Naive thymus-derived CD8-positive, alpha-beta T cell (primary cell): ENCODE measurements around the gene RALGPS1. TPM values are rescaled to one million over a fixed set of nuclear protein-coding genes. Genes with fewer than 3 reads are reported as not detected.

Experiments used
- ATAC-seq, 2 donors: fragments of 150-1000 bp; cut with Tn5 transposase in 1 of 2; sonication (Bioruptor Pico), chemical (Tn5 transposase) in 1 of 2; 1 replicate in 1 of 2; 2 replicates in 1 of 2; pipeline ENCODE4 v1.10.0; 2021; ENCODE audit warnings: mild to moderate bottlenecking in 2 of 2, moderate library complexity in 2 of 2
- POLR2A ChIA-PET: fragments of 350-600 bp; sonication (Branson Sonifier 250); formaldehyde crosslinking; loops from one replicate; lab custom pipeline; 2021; ENCODE audit warnings: antibody characterized with exemption; lab: Charles Lee
- DNase-seq, 10 donors: peaks; one replicate each; pipeline versions ENCODE4 v3.0.0 to v3.0.0-alpha.2; 2020 to 2022
- H3K27ac Mint-ChIP-seq, 10 donors: one replicate each; pipeline ENCODE4 v1.8.0; 2020 to 2022; ENCODE audit warnings: mild to moderate bottlenecking in 10 of 10, mixed read lengths in 10 of 10, moderate library complexity in 4 of 10, inconsistent platforms in 1 of 10
- H3K27me3 Mint-ChIP-seq, 5 donors: one replicate each; pipeline ENCODE4 v1.8.0; 2021 to 2022; ENCODE audit warnings: mixed read lengths in 5 of 5
- H3K36me3 Mint-ChIP-seq, 3 donors: one replicate each; pipeline ENCODE4 v1.8.0; 2020 to 2022; ENCODE audit warnings: mixed read lengths in 3 of 3, mild to moderate bottlenecking in 2 of 3, inconsistent platforms in 1 of 3
- H3K4me1 Mint-ChIP-seq, 4 donors: one replicate each; pipeline ENCODE4 v1.8.0; 2021 to 2022; ENCODE audit warnings: mixed read lengths in 4 of 4
- H3K4me3 Mint-ChIP-seq, 10 donors: one replicate each; pipeline ENCODE4 v1.8.0; 2020 to 2022; ENCODE audit warnings: mild to moderate bottlenecking in 10 of 10, mixed read lengths in 10 of 10, moderate library complexity in 6 of 10, inconsistent platforms in 1 of 10
- H3K9me3 Mint-ChIP-seq, 9 donors: one replicate each; pipeline ENCODE4 v1.8.0; 2020 to 2022; ENCODE audit warnings: mixed read lengths in 9 of 9, mild to moderate bottlenecking in 3 of 9, inconsistent platforms in 1 of 9, moderate library complexity in 1 of 9
- polyA plus RNA-seq, 3 donors: library from polyadenylated mRNA; unstranded; fragments of 300-500 nt; fragmentation: Illumina TruSeq; gene quantifications; one replicate each; pipeline ENCODE4 v1.2.3, GENCODE V29; 2021
- total RNA-seq, 8 experiments: library from RNA in 2 of 8; stranded (reverse) in 2 of 8; gene quantifications; one replicate each; pipeline ENCODE4 v1.2.3 and lab custom pipeline; 2021 to 2026

The RALGPS1 gene
- total and polyA plus RNA-seq, 5 experiments from 2014 or later = 0.83 to 6.4 (median 1.8) TPM

DNA sequence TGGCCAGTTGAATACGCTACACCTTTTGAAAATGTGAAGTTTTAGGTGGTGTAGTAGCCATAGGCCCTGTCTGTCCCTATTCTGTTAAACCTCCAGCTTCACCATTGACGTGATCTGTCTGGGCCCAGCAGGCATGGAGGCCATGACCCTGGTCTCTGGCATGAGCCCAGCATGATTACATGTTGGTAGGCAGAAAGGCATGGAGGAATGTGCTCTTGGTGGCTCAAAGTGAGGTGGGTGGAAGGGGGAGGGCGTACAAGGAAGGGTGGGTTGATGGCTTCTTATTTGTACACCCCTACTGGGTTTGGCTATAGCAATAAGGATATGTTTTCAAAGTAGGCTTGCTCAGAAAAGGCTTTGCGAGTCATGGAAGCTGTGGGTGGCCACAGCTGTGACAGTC lies 23.7 kb downstream of the RALGPS1 start:
- peaks cover 1 to 19% (median 5%) of the 10 kb centered on the region in 5 donors for H3K27me3 Mint-ChIP-seq
- H3K9me3 Mint-ChIP-seq = peaks cover 0 to 2% (median 0%) of the 10 kb centered on the region in 9 donors
- H3K27ac Mint-ChIP-seq = no peak overlapping the region
- POLR2A ChIA-PET = no interaction called here
- ATAC-seq (no peak), DNase-seq (no peak)
- H3K36me3 Mint-ChIP-seq = no peaks in the 10 kb centered on the region
- H3K4me1 Mint-ChIP-seq = peaks cover 6 to 17% (median 7%) of the 10 kb centered on the region in 4 donors
- no peak overlapping the region for H3K4me3 Mint-ChIP-seq

DNA sequence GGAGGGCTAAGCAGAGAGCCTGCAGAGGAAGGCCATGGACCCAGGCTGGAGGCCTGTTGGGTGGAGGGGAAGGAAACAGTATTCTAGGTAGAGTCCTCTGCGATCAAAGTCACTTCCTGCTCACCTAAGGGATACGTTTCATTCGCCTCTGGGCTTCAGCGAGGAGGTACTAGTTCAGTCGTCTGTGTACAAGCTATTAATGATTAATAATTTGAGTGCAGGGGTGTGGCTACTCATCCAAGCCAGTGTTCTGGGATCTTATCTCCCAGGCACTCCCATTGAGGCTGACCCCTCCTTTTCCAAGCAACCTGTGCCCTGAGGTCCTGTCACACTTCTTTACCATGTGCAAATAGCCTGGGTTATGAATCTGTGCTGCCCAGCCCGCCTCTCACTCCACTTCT lies 25.2 kb downstream of the RALGPS1 start:
- peaks cover 0 to 2% (median 0%) of the 10 kb centered on the region in 9 donors for H3K9me3 Mint-ChIP-seq
- DNase-seq = no peak
- no peaks in the 10 kb centered on the region for H3K36me3 Mint-ChIP-seq
- no peak overlapping the region for H3K4me3 Mint-ChIP-seq
- peaks cover 4 to 11% (median 7%) of the 10 kb centered on the region in 4 donors for H3K4me1 Mint-ChIP-seq
- no peak for ATAC-seq
- no peak overlapping the region for H3K27ac Mint-ChIP-seq
- peaks cover 1 to 27% (median 8%) of the 10 kb centered on the region in 5 donors for H3K27me3 Mint-ChIP-seq
- POLR2A ChIA-PET = interaction anchor here (1.0 kb wide), 1 partner anchor 259 kb away, joined by 3 read pairs; no protein-coding TSS in a partner anchor

DNA sequence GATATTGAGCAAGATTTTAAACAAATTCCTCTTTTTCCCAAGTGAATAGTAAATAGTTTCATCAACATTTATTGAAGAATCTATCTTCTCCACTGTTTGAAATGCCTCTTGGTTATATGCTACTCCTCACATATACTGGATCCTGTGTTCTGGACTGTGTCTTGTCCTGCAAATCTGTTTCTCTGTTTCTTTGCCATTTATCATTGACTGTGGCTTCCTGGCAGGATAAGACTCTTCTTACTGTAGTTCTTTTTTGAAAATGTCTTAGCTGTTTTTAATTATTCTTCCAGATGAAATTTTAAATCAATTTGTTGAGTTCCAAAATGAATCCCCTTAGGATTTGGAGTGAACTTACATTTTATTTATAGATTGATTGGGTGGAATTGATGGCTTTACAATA lies 27.8 kb downstream of the RALGPS1 start:
- POLR2A ChIA-PET = no interaction called here
- Mint-ChIP-seq H3K9me3 (no peaks in the 10 kb centered on the region), H3K4me3 (no peak overlapping the region), H3K27me3 (peaks cover 1 to 41% (median 18%) of the 10 kb centered on the region in 5 donors), H3K36me3 (peaks cover 0 to 4% (median 2%) of the 10 kb centered on the region in 3 donors), H3K27ac (no peak overlapping the region), H3K4me1 (peaks cover 5 to 7% (median 6%) of the 10 kb centered on the region in 4 donors)
- ATAC-seq (no peak), DNase-seq (no peak)

DNA sequence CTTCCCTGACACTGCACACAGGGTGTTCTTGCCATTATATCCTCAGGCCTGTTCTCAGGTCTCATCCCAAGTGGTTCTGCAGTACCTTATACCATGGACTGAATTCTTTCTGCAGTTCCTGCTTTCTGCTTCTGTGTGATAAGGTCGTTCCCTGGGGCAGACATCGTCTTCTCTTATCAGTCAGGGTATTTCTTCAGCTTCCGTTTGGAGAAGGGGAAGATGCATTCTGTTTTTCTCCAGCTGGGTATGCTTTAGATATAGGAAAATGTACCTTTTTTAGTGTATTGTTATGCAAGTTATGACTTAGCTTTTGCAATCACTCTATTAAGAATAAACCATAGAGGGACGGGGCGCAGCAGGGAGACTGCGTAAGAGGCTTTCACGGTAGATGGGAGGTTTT lies 31.1 kb downstream of the RALGPS1 start:
- Mint-ChIP-seq H3K4me1 (peaks cover 1 to 4% (median 3%) of the 10 kb centered on the region in 4 donors), H3K27ac (peak overlapping the region in 1 of 10 donors; percentile 16), H3K9me3 (no peaks in the 10 kb centered on the region), H3K4me3 (no peak overlapping the region), H3K36me3 (peaks cover 0 to 4% (median 2%) of the 10 kb centered on the region in 3 donors), H3K27me3 (peaks cover 1 to 41% (median 18%) of the 10 kb centered on the region in 5 donors)
- DNase-seq = no peak
- no peak for ATAC-seq
- POLR2A ChIA-PET = no interaction called here

DNA sequence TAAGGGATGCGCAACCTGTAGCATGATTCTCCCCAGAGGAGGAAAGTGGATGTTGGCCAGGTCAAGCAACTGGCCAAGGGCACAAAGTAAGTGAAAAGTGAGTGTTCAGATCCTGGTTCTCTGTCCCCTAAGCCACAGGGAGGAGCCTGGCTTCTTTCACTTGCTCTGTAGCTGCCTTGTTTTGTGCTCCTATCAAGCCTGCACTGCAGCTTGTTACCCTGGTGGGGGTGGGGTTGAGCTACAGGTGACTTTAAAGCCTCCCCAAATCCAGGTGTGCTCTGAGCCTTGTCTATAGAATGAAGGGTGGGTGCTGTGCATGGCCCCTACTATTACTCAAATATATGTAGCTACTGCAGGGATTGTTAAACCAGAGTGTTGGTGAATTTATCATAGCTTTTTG lies 32.9 kb downstream of the RALGPS1 start:
- H3K27ac Mint-ChIP-seq = no peak overlapping the region
- no peaks in the 10 kb centered on the region for H3K9me3 Mint-ChIP-seq
- H3K4me3 Mint-ChIP-seq = no peak overlapping the region
- peaks cover 0 to 6% (median 0%) of the 10 kb centered on the region in 4 donors for H3K4me1 Mint-ChIP-seq
- no peak for ATAC-seq
- POLR2A ChIA-PET = interaction anchor here (0.6 kb wide), 1 partner anchor 15 kb away, joined by 3 read pairs; no protein-coding TSS in a partner anchor
- DNase-seq = peak in 1 of 10 donors; percentile 17
- H3K36me3 Mint-ChIP-seq = peaks cover 0 to 5% (median 4%) of the 10 kb centered on the region in 3 donors
- H3K27me3 Mint-ChIP-seq = peaks cover 3 to 26% (median 17%) of the 10 kb centered on the region in 5 donors

DNA sequence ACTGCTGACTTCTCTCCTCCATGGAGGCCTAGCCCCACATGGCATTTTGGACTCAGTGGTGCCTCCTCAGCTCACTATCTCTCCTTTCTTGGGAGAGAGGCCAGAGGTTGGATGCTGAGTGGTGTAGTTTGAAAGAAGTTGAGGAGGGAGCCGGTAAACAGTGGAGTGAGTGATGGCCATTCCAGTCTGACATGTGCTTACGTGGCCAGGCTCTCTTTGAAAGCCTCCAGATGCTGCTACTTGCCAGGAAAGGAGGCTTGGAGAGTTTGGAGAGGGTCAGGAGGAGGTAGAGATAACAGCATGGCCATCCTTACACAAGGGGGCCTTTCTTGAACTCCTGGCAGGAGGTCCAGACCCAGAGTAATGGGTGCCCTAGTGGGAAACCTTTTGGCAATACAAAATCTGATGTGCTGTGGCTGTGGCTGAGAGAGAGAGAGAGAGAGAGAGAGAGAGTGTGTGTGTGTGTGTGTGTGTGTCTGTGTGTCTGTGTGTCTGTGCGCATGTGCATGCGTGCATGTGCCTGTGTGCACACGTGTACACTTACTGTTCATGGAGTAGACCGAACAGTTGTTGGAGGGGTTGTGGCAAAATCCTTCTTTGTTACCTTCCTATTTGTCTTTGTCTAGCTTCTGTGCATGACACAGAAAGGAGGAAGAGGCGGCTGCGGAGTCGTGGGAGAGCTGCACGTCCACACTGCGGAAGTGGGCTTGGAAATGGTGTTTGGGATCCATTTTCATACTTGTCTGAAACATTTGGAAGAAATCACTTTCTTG lies 37.8 kb downstream of the RALGPS1 start:
- POLR2A ChIA-PET = no interaction called here

DNA sequence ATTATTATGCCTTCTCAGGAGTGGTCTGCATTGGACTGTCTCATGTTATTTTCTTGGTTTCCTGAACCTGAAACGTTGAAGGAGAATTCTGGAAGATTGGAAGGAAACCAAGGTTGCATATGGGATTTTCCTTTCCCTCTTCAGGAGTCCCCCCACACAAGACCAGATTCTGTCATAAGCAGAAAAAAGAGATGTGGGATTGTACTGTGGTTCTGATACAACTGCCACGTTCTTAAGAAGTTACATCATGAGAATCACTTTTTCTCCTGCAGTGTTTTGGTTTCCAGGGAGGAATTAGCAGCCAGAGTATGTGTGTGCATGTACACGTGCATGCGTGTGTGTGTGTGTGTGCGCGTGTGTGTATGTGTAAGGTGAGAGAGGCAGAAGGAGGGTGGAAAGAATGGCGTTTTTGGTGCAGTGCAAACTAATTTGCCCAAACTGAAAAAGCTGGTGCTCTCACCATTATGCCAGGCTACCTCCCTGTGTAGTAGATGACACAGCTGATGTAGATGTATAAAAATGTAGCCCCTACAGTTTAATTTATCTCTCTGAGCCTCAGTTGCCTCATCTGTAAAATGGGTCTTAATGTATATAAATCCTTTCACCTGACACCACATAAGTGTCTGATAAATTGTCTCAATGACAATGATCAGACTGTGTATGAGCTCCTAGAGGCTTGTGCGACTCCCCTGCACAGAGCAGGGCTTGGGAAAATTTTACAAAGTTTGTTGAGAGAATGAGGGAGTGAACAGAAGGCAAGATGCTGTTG lies 38.6 kb downstream of the RALGPS1 start:
- peak overlapping the region in 1 of 10 donors; percentile 55 for H3K27ac Mint-ChIP-seq
- DNase-seq = no peak
- H3K36me3 Mint-ChIP-seq = peaks cover 0 to 8% (median 3%) of the 10 kb centered on the region in 3 donors
- H3K4me1 Mint-ChIP-seq = peaks cover 0 to 6% (median 0%) of the 10 kb centered on the region in 4 donors
- peaks cover 0 to 9% (median 4%) of the 10 kb centered on the region in 5 donors for H3K27me3 Mint-ChIP-seq
- no peak overlapping the region for H3K4me3 Mint-ChIP-seq
- no peak for ATAC-seq
- POLR2A ChIA-PET = no interaction called here
- H3K9me3 Mint-ChIP-seq = peaks cover 0 to 2% (median 0%) of the 10 kb centered on the region in 9 donors

More for the DNA sequence above, 37.8 kb downstream of the RALGPS1 start:
- Mint-ChIP-seq H3K4me3 (no peak overlapping the region), H3K27me3 (peaks cover 0 to 9% (median 4%) of the 10 kb centered on the region in 5 donors), H3K4me1 (peaks cover 0 to 8% (median 0%) of the 10 kb centered on the region in 4 donors), H3K36me3 (peaks cover 0 to 8% (median 3%) of the 10 kb centered on the region in 3 donors), H3K9me3 (peaks cover 0 to 2% (median 0%) of the 10 kb centered on the region in 9 donors), H3K27ac (no peak overlapping the region)
- no peak for DNase-seq
- ATAC-seq = no peak

DNA sequence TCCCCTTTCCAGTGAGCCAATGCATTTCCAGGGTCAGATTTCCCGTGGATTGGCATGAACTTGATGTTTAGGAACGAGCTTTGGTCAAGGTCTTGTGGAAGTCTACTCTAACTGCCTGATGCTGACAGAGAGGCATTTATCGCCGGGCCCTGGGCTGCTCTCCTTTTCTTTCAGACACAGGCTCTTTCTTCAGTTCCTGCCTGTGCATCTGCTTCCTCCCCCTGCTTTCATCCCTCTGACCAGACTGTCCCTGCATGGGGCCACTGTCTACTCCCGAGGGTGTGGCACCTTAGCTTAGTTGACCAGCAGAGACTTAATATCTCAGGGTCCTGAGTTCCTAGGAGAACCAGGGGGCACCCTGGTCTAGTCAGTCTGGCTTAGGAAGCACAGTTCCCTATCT lies 41.2 kb downstream of the RALGPS1 start:
- ATAC-seq = no peak
- H3K9me3 Mint-ChIP-seq = peaks cover 0 to 2% (median 0%) of the 10 kb centered on the region in 9 donors
- no peak overlapping the region for H3K27ac Mint-ChIP-seq
- peaks cover 6 to 16% (median 11%) of the 10 kb centered on the region in 5 donors for H3K27me3 Mint-ChIP-seq
- POLR2A ChIA-PET = no interaction called here
- H3K36me3 Mint-ChIP-seq = peaks cover 0 to 8% (median 3%) of the 10 kb centered on the region in 3 donors
- H3K4me1 Mint-ChIP-seq = peaks cover 0 to 14% (median 0%) of the 10 kb centered on the region in 4 donors
- no peak overlapping the region for H3K4me3 Mint-ChIP-seq
- no peak for DNase-seq

DNA sequence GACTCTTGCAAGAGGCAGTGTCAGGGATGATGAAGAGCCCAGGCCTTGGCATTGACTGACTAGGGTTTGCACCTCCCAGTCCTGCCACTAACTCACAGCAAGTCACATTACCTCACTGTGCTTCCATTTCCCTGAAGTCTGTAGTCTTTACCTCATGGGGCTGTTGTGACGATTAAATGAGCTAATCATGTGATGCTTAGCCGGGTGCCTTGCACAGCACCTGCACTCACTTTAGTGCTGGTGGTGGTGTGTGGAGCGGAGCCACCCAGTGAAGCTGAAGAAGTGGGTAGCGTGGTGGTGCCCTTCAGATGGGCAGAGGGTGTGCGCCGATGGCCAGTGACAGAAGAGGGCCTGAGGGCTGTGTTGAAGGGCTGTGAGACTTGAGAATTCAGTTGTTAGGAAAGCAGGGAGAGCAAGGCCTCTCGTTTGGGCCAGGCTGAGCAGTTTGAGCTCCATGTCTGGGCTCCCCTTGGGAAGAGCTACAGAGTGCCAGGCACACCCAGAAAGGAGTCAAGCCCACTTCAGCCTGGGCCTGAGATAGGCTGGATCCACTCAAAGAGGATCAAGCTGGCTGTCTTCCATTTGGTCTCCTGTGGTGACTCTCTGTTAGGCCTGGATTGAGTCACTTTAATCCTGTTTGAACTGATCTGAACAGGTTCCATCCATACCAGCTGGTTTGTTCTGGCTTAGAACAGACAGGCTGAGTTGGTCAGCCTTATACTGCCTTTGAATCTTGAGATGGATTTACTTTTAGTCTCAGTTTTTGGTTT lies 42.5 kb downstream of the RALGPS1 start:
- no peak for DNase-seq
- POLR2A ChIA-PET = no interaction called here
- peaks cover 0 to 2% (median 0%) of the 10 kb centered on the region in 9 donors for H3K9me3 Mint-ChIP-seq
- no peak overlapping the region for H3K4me3 Mint-ChIP-seq
- H3K27ac Mint-ChIP-seq = peak overlapping the region in 1 of 10 donors; percentile 79
- peaks cover 0 to 17% (median 0%) of the 10 kb centered on the region in 4 donors for H3K4me1 Mint-ChIP-seq
- H3K36me3 Mint-ChIP-seq = peaks cover 0 to 8% (median 3%) of the 10 kb centered on the region in 3 donors
- ATAC-seq = no peak
- H3K27me3 Mint-ChIP-seq = peaks cover 6 to 19% (median 15%) of the 10 kb centered on the region in 5 donors

DNA sequence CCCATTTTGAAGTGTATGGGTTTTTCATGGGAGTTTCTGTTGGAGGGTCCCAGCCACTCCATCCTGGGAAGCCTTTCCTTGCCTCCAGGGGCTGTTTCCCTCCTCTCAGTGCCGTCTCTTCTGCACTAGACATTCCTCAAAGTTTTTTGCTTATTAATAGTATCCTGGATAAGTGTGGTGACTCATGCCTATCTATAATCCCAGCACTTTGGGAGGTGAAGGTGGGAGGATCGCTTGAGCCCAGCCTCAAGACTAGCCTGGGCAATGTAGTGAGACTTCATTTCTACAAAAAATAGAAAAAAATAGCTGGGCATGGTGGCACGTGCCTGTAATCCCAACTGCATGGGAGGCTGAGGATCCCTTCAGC lies 43.1 kb downstream of the RALGPS1 start:
- Mint-ChIP-seq H3K4me1 (peaks cover 0 to 12% (median 0%) of the 10 kb centered on the region in 4 donors), H3K4me3 (no peak overlapping the region), H3K27me3 (peaks cover 5 to 16% (median 14%) of the 10 kb centered on the region in 5 donors), H3K27ac (no peak overlapping the region), H3K9me3 (peaks cover 0 to 2% (median 0%) of the 10 kb centered on the region in 9 donors), H3K36me3 (peaks cover 0 to 5% (median 3%) of the 10 kb centered on the region in 3 donors)
- no peak for DNase-seq
- POLR2A ChIA-PET = no interaction called here
- no peak for ATAC-seq

DNA sequence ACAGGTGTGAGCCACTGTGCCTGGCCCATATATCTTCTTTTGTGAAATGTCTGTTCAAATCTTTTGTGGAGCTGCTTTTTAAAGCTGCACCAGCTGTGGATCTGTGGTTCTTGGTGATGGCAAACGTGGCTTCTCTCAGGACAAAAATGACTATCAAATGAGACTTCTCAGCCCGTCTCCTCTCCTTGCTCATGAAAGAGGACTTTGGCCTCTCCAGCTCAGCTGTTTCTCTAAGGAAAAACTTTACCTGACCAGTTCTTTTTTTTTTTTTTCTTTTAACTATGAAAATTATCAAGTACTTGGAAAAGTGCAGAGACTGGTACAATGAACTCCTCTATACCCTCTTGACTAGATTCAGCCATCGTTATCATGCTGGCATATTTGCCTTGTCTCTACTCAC lies 44.8 kb downstream of the RALGPS1 start:
- peaks cover 5 to 16% (median 9%) of the 10 kb centered on the region in 5 donors for H3K27me3 Mint-ChIP-seq
- POLR2A ChIA-PET = no interaction called here
- H3K4me3 Mint-ChIP-seq = no peak overlapping the region
- DNase-seq (no peak), ATAC-seq (no peak)
- peaks cover 0 to 12% (median 0%) of the 10 kb centered on the region in 4 donors for H3K4me1 Mint-ChIP-seq
- H3K36me3 Mint-ChIP-seq = peaks cover 0 to 14% (median 6%) of the 10 kb centered on the region in 3 donors
- H3K27ac Mint-ChIP-seq = no peak overlapping the region
- H3K9me3 Mint-ChIP-seq = peaks cover 0 to 2% (median 0%) of the 10 kb centered on the region in 9 donors

DNA sequence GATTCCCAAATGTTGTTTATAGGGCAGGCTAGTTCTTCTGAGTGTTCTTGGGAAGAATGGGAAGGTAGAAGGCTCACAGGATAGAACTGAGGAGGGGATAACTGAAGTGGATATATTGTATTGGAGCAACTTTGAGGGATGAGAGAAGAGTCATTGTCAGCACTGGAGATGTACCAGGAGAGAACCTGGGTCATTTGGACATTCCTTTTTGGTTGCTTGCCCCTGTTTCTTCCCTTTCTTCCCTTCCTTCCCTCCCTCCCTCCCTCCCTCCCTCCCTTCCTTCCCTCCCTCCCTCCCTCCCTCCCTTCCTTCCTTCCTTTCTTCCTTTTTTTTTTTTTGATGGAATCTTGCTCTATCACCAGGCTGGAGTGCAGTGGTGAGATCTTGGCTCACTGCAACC lies 45.3 kb downstream of the RALGPS1 start:
- H3K27ac Mint-ChIP-seq = no peak overlapping the region

More for the DNA sequence above, 45.3 kb downstream of the RALGPS1 start:
- DNase-seq = no peak
- H3K9me3 Mint-ChIP-seq = peaks cover 0 to 2% (median 0%) of the 10 kb centered on the region in 9 donors
- H3K36me3 Mint-ChIP-seq = peaks cover 0 to 18% (median 6%) of the 10 kb centered on the region in 3 donors
- ATAC-seq = no peak
- POLR2A ChIA-PET = no interaction called here
- H3K4me3 Mint-ChIP-seq = no peak overlapping the region
- peaks cover 0 to 12% (median 0%) of the 10 kb centered on the region in 4 donors for H3K4me1 Mint-ChIP-seq
- H3K27me3 Mint-ChIP-seq = peaks cover 5 to 16% (median 9%) of the 10 kb centered on the region in 5 donors
